ENCODE data around the gene COPB1. TPM values are rescaled to one million over a fixed set of nuclear protein-coding genes. Genes with fewer than 3 reads are reported as not detected.

The COPB1 gene
- total and polyA plus RNA-seq, 4 donors, result 32.1 to 140 (median 74.5) TPM

- no peaks in the 10 kb centered on the region for H3K36me3 ChIP-seq (ENCODE audit: control insufficient read depth in 4 of 4, insufficient read depth in 3 of 4, low read depth in 1 of 4, low read length in 3 of 4)
- DNase-seq (ENCODE audit: low spot score), result no peak
- H3K4me1 ChIP-seq (ENCODE audit: control insufficient read depth in 4 of 4, insufficient read depth in 4 of 4, low read length in 3 of 4), result no peaks in the 10 kb centered on the region
- H3K9ac ChIP-seq (ENCODE audit: low read depth in 1 of 2, low read length in 2 of 2), result no peak overlapping the region
- H3K9me3 ChIP-seq (ENCODE audit: control insufficient read depth in 4 of 4, low read length in 3 of 4), result no peaks in the 10 kb centered on the region
- WGBS, result 96% methylated on average over 2 of the region's 2 CpGs
- TF ChIP-seq EGR1 (IDR thresholded peaks at IDR 0.05; ENCODE audit: low read depth in 2 of 2), result no peak
- no peak for TF ChIP-seq RXRA (IDR thresholded peaks at IDR 0.05)
- TF ChIP-seq FOXA2 (IDR thresholded peaks at IDR 0.05), result no peak
- no peak for TF ChIP-seq REST (IDR thresholded peaks at IDR 0.05)
- TF ChIP-seq ZBTB33 (IDR thresholded peaks at IDR 0.05), result no peak
- TF ChIP-seq RAD21 (IDR thresholded peaks at IDR 0.05), result no peak
- no peak for TF ChIP-seq FOXA1 (IDR thresholded peaks at IDR 0.05)
- TF ChIP-seq YY1 (IDR thresholded peaks at IDR 0.05), result no peak
- no peak for TF ChIP-seq GABPA (IDR thresholded peaks at IDR 0.05 in 1 of 2, conservative IDR thresholded peaks at IDR 0.05 in 1 of 2)
- TF ChIP-seq MAX (IDR thresholded peaks at IDR 0.05), result no peak
- H3K27ac ChIP-seq (ENCODE audit: low read depth in 1 of 2, low read length in 2 of 2), result no peak overlapping the region
- no peak overlapping the region for H3K4me3 ChIP-seq (ENCODE audit: low read depth in 1 of 3, low read length in 3 of 3)
- no peaks in the 10 kb centered on the region for H3K27me3 ChIP-seq (ENCODE audit: control insufficient read depth in 4 of 4, insufficient read depth in 4 of 4, low read length in 3 of 4)
Observed at GRCh38 chr11:14529951-14530350, 30.3 kb upstream of the COPB1 start.

- no peak overlapping the region for H3K4me3 ChIP-seq (ENCODE audit: low read depth in 1 of 3, low read length in 3 of 3)
- WGBS, result 88% methylated on average over 3 of the region's 3 CpGs
- no peak for DNase-seq (ENCODE audit: low spot score)
- H3K4me1 ChIP-seq (ENCODE audit: control insufficient read depth in 4 of 4, insufficient read depth in 4 of 4, low read length in 3 of 4), result no peaks in the 10 kb centered on the region
- H3K27me3 ChIP-seq (ENCODE audit: control insufficient read depth in 4 of 4, insufficient read depth in 4 of 4, low read length in 3 of 4), result no peaks in the 10 kb centered on the region
- H3K9ac ChIP-seq (ENCODE audit: low read depth in 1 of 2, low read length in 2 of 2), result no peak overlapping the region
- H3K36me3 ChIP-seq (ENCODE audit: control insufficient read depth in 4 of 4, insufficient read depth in 3 of 4, low read depth in 1 of 4, low read length in 3 of 4), result no peaks in the 10 kb centered on the region
- H3K27ac ChIP-seq (ENCODE audit: low read depth in 1 of 2, low read length in 2 of 2), result no peak overlapping the region
- TF ChIP-seq REST (IDR thresholded peaks at IDR 0.05) (no peak), FOXA2 (IDR thresholded peaks at IDR 0.05) (no peak), HNF4G (IDR thresholded peaks at IDR 0.05) (no peak), TAF1 (conservative IDR thresholded peaks at IDR 0.05) (no peak), HNF4A (conservative IDR thresholded peaks at IDR 0.05) (no peak), JUND (IDR thresholded peaks at IDR 0.05) (no peak), SP1 (IDR thresholded peaks at IDR 0.05) (no peak), MAX (IDR thresholded peaks at IDR 0.05) (no peak), RXRA (IDR thresholded peaks at IDR 0.05) (no peak), CTCF (IDR thresholded peaks at IDR 0.05; ENCODE audit: low read depth, low read length, missing input control) (no peak), YY1 (IDR thresholded peaks at IDR 0.05) (no peak)
- no peaks in the 10 kb centered on the region for H3K9me3 ChIP-seq (ENCODE audit: control insufficient read depth in 4 of 4, low read length in 3 of 4)
Observed at GRCh38 chr11:14529321-14529720, 29.7 kb upstream of the COPB1 start.
